RWPE1 (cell line): ENCODE results near the gene ZBTB9.

Experiments used
- CTCF ChIA-PET: fragments of 350-600 bp; sonication (Branson Sonifier 250); formaldehyde crosslinking; extraction: SDS; loops from one replicate; lab custom pipeline; 2021; lab: Yijun Ruan, JAX
- POLR2A ChIA-PET: fragments of 400-600 bp; formaldehyde crosslinking; extraction: SDS; loops from one replicate; lab custom pipeline; 2020; ENCODE audit warnings: antibody characterized with exemption; ENCODE audit not compliant: low non-redundant PET; lab: Yijun Ruan, JAX
- DNase-seq: peaks from one replicate; pipeline ENCODE4 v3.0.0; 2012; ENCODE audit warnings: low spot score
- H3K27ac ChIP-seq: fragments of 450-650 bp; 2 replicates; pipeline ENCODE4 v1.5.1; 2017
- TF ChIP-seq, protein P1 (sequence below): fragments of 450-650 bp; conservative IDR thresholded peaks from 2 replicates; pipeline ENCODE4 v1.5.1; 2017; ENCODE audit warnings: low read depth, mild to moderate bottlenecking

Gene ZBTB9

GRCh38 chr6:33414592-33415271 lies 39.6 kb upstream of the ZBTB9 start:
- peak overlapping the region; percentile 93 for H3K27ac ChIP-seq
- POLR2A ChIA-PET: no interaction called here
- CTCF ChIA-PET: interaction anchor here (0.7 to 1.1 kb wide), 4 partner anchors 11 to 478 kb away, joined by 3 to 4 read pairs (median 4); no protein-coding TSS in a partner anchor
- TF ChIP-seq, protein P1, sequence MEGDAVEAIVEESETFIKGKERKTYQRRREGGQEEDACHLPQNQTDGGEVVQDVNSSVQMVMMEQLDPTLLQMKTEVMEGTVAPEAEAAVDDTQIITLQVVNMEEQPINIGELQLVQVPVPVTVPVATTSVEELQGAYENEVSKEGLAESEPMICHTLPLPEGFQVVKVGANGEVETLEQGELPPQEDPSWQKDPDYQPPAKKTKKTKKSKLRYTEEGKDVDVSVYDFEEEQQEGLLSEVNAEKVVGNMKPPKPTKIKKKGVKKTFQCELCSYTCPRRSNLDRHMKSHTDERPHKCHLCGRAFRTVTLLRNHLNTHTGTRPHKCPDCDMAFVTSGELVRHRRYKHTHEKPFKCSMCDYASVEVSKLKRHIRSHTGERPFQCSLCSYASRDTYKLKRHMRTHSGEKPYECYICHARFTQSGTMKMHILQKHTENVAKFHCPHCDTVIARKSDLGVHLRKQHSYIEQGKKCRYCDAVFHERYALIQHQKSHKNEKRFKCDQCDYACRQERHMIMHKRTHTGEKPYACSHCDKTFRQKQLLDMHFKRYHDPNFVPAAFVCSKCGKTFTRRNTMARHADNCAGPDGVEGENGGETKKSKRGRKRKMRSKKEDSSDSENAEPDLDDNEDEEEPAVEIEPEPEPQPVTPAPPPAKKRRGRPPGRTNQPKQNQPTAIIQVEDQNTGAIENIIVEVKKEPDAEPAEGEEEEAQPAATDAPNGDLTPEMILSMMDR: no peak; the same call in 1 of the 2 replicates
- DNase-seq: no peak

- ChIA-PET CTCF (interaction anchor here (0.5 to 0.8 kb wide), 2 partner anchors 10 to 21 kb away, joined by 3 read pairs; no protein-coding TSS in a partner anchor), POLR2A (no interaction called here)
- peak overlapping the region; percentile 93 for H3K27ac ChIP-seq
- TF ChIP-seq, protein P1: no peak
- DNase-seq: no peak
Observed at GRCh38 chr6:33415831-33416230, 38.5 kb upstream of the ZBTB9 start.

GRCh38 chr6:33416386-33417127 lies 37.8 kb upstream of the ZBTB9 start:
- no peak for DNase-seq
- CTCF ChIA-PET: interaction anchor here (0.5 to 0.6 kb wide), 2 partner anchors 26 to 37 kb away, joined by 3 to 6 read pairs; no protein-coding TSS in a partner anchor
- POLR2A ChIA-PET: no interaction called here
- peak overlapping the region; percentile 94 for H3K27ac ChIP-seq
- TF ChIP-seq, protein P1: no peak

DNA sequence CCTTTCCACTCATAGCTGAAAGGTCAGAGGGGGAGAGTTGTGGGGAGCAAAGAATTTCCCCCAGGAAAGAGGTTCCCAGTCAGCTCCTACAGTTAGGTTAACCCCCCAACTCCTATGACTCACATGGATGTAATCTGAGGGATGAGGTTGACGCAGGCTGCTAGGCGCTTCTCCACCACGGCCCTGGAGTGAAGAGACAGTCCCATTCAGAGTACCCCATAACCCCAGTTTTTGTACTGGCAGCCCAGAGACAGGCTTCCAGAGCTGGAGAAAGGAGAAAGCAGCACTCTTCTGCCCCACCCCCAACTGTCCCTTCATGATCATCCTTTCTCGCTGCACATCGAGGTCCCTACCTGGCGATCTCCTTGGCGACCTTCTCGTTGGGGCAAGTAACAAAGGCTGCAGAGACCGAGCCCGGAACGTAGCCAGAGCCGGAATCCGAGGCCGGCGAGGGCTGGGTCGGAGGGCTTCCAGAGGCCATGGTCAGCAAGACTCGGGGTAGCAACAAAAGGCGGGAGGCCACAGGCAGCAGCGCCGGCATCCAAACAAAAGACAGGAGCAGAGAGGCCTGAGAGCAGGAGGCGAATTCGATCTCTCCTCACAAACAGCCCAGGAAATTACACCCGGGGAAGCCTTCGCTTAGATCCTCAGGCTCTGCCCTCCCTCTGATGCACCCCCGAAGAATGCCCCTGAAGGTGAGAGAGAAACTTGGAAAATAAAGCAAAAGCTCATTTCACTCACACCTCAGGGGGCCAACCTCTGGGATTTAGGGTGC lies 37.1 kb upstream of the ZBTB9 start:
- ChIA-PET POLR2A (no interaction called here), CTCF (interaction anchor here (0.5 to 1.2 kb wide), 2 partner anchors 9 to 36 kb away, joined by 3 read pairs; no protein-coding TSS in a partner anchor)
- TF ChIP-seq, protein P1: no peak
- peak overlapping the region; percentile 94 for H3K27ac ChIP-seq
- DNase-seq: peak; percentile 85

- TF ChIP-seq, protein P1: no peak; the same call in 1 of the 2 replicates
- H3K27ac ChIP-seq: peak within 1 kb of the TSS; percentile 94
- POLR2A ChIA-PET: interaction anchor here (0.5 to 0.9 kb wide), 3 partner anchors 81 to 161 kb away, joined by 3 to 7 read pairs (median 3); no protein-coding TSS in a partner anchor
Observed at GRCh38 chr6:33417903-33418689, 36.3 kb upstream of the ZBTB9 start, which contains the start of gene CUTA. Gene CUTA (minus strand): TSS chr6:33418107. CDS start chr6:33418000, 107 bp downstream.

More at GRCh38 chr6:33417903-33418689, 36.3 kb upstream of the ZBTB9 start, which contains the start of gene CUTA:
- peak; percentile 97 for DNase-seq
- CTCF ChIA-PET: interaction anchor here (0.6 to 1.2 kb wide), 4 partner anchors 8 to 329 kb away, joined by 3 to 7 read pairs (median 4); partner anchors contain the start of gene IP6K3
